GM12878 (cell line): ENCODE data around the gene PSMB10. TPM values are rescaled to one million over a fixed set of nuclear protein-coding genes. Genes with fewer than 3 reads are reported as not detected.
A peak's percentile ranks its signal among the peaks of the same experiment; 100 is the strongest.

Experiments
- ATAC-seq: fragments of 200-7000 bp; cut with Tn5 transposase; 3 replicates; pipeline ENCODE4 v1.9.1; 2020; ENCODE audit warnings: mild to moderate bottlenecking, moderate library complexity
- BruUV-seq: library from RNA; stranded (reverse); fragments of 400-500 nt; replicated peaks from 2 replicates; lab custom pipeline; 2021; lab: Mats Ljungman, UMichigan
- CTCF ChIA-PET: fragments of 300-600 bp; sonication (Branson Sonifier 250); formaldehyde crosslinking; extraction: SDS; loops from one replicate; lab custom pipeline; 2021; ENCODE audit warnings: inconsistent platforms; lab: Yijun Ruan, JAX
- POLR2A ChIA-PET: fragments of 350-600 bp; formaldehyde crosslinking; extraction: SDS; loops from one replicate; lab custom pipeline; 2021; ENCODE audit warnings: inconsistent platforms; lab: Charles Lee
- RAD21 ChIA-PET: fragments of 300-600 bp; sonication (Branson Sonifier 250); formaldehyde crosslinking; loops from one replicate; lab custom pipeline; 2023; ENCODE audit warnings: antibody characterized with exemption; ENCODE audit not compliant: unreplicated experiment; lab: Charles Lee
- SMC1A ChIA-PET: fragments of 300-600 bp; sonication (Branson Sonifier 250); formaldehyde crosslinking; loops from one replicate; lab custom pipeline; 2023; ENCODE audit not compliant: unreplicated experiment, uncharacterized antibody; lab: Charles Lee
- DNase-seq: peaks from one replicate; pipeline ENCODE4 v3.0.0-alpha.2; 2011; ENCODE audit warnings: low read depth, low spot score
- FAIRE-seq: peaks from 3 replicates; lab custom pipeline; 2011; peaks lifted over from hg19 to GRCh38; lab: Jason Lieb, UNC
- H2AFZ ChIP-seq: 2 replicates; pipeline ENCODE4 v1.6.0; 2011; ENCODE audit warnings: low read depth, low read length, control low read depth; ENCODE audit not compliant: control insufficient read depth
- H3K27ac ChIP-seq: 2 replicates; pipeline ENCODE4 v1.5.1; 2011; ENCODE audit warnings: control low read depth; ENCODE audit not compliant: control insufficient read depth, insufficient read depth
- H3K27me3 ChIP-seq, 2 experiments: replicated peaks in 1 of 2; 2 replicates each; pipeline versions ENCODE4 v1.6.0 to v1.6.1; 2011; ENCODE audit warnings: low read length in 1 of 2; ENCODE audit not compliant: control insufficient read depth in 2 of 2, insufficient read depth in 2 of 2
- H3K36me3 ChIP-seq, 2 experiments: 2 replicates each; pipeline ENCODE4 v1.5.1; 2011; ENCODE audit warnings: low read length in 1 of 2; ENCODE audit not compliant: control insufficient read depth in 2 of 2, insufficient read depth in 2 of 2
- H3K4me1 ChIP-seq: 2 replicates; pipeline ENCODE4 v1.6.1; 2011; ENCODE audit warnings: mild to moderate bottlenecking, low read length, moderate library complexity, mixed read lengths; ENCODE audit not compliant: control insufficient read depth, insufficient read depth
- H3K4me2 ChIP-seq: 2 replicates; pipeline ENCODE4 v1.6.0; 2011; ENCODE audit warnings: control low read depth; ENCODE audit not compliant: control insufficient read depth, insufficient read depth
- H3K4me3 ChIP-seq: fragments of 200-600 bp; sonication (generic); 2 replicates; pipeline ENCODE4 v1.5.1; 2016
- H3K79me2 ChIP-seq: 2 replicates; pipeline ENCODE4 v1.6.0; 2011; ENCODE audit warnings: low read length; ENCODE audit not compliant: control insufficient read depth, insufficient read depth
- H3K9ac ChIP-seq: 2 replicates; pipeline ENCODE4 v1.8.0; 2011; ENCODE audit warnings: low read length, control low read depth, mixed read lengths; ENCODE audit not compliant: control insufficient read depth, insufficient read depth
- H3K9me3 ChIP-seq: replicated peaks from 3 replicates; pipeline ENCODE4 v1.5.1; 2011; ENCODE audit warnings: mild to moderate bottlenecking, low read length; ENCODE audit not compliant: control insufficient read depth, insufficient read depth
- H4K20me1 ChIP-seq: 2 replicates; pipeline ENCODE4 v1.6.0; 2011; ENCODE audit not compliant: control insufficient read depth, insufficient read depth
- JUNB ChIP-seq: IDR thresholded peaks from 2 replicates; pipeline ENCODE4 v1.6.1; 2016; ENCODE audit warnings: antibody characterized with exemption, mild to moderate bottlenecking
- PML ChIP-seq: IDR thresholded peaks from 2 replicates; pipeline ENCODE4 v1.6.1; 2012; ENCODE audit warnings: low read length, inconsistent platforms
- POLR2A ChIP-seq: IDR thresholded peaks from 2 replicates; pipeline ENCODE4 v1.6.1; 2011; ENCODE audit warnings: low read depth, mild to moderate bottlenecking, low read length
- RUNX3 ChIP-seq: IDR thresholded peaks from 2 replicates; pipeline ENCODE4 v1.6.1; 2012; ENCODE audit warnings: low read length, inconsistent platforms
- USF2 ChIP-seq: IDR thresholded peaks from 2 replicates; pipeline ENCODE4 v1.6.1; 2011; ENCODE audit warnings: low read depth, low read length, improper control_type of control experiment, borderline replicate concordance
- ZZZ3 ChIP-seq: IDR thresholded peaks from 2 replicates; pipeline ENCODE4 v1.6.1; 2011; ENCODE audit warnings: low read depth; ENCODE audit not compliant: control insufficient read depth, insufficient read length
- WGBS: methylation state at CpG from one replicate; pipeline ENCODE4 v1.1.6; 2016; ENCODE audit warnings: low lambda C conversion rate; ENCODE audit not compliant: insufficient replicate concordance, insufficient coverage; ENCODE audit errors: missing lambda C conversion rate; 5-methylcytosine and 5-hydroxymethylcytosine counted together
- in situ Hi-C: fragments of 300-500 bp; cut with MboI; formaldehyde crosslinking; loops from 9 replicates; pipeline ENCODE4 v1.14.3; 2018; ENCODE audit warnings: mixed read lengths
- intact Hi-C: fragments of 100-400 bp; cut with micrococcal nuclease; formaldehyde crosslinking; loops from one replicate; pipeline ENCODE4 v1.14.2; 2022; ENCODE audit not compliant: unreplicated experiment
- polyA plus RNA-seq, 11 experiments: library from polyadenylated mRNA; depleted of rRNA in 4 of 11; unstranded in 6 of 11; stranded (reverse) in 5 of 11; fragments of >200 nt; fragmentation: Nextera tagmentation in 4 of 11; fragmentation: Illumina TruSeq in 1 of 11; extraction: Ambion mirVana in 4 of 11; extraction: Trizol in 1 of 11; gene quantifications; 1 replicate in 1 of 11; 2 replicates in 10 of 11; pipeline versions ENCODE4 v1.2.1 to v1.2.3, GENCODE V29; 2011 to 2016; ENCODE audit warnings: inconsistent platforms in 2 of 11, missing spikeins in 2 of 11, low read depth in 1 of 11
- total RNA-seq, 4 experiments: library from RNA; depleted of rRNA in 3 of 4; stranded (reverse); fragments of >200 nt in 3 of 4; fragmentation: Illumina TruSeq in 1 of 4; extraction: Trizol in 1 of 4; gene quantifications; 2 replicates each; pipeline versions ENCODE4 v1.2.1 to v1.2.3, GENCODE V29; 2013 to 2021
- TF ChIP-seq, protein P1 (sequence below): IDR thresholded peaks from 2 replicates; pipeline ENCODE4 v1.6.1; 2012; ENCODE audit warnings: improper control_type of control experiment, low read depth, low read length; ENCODE audit not compliant: insufficient replicate concordance
- TF ChIP-seq, protein P2 (sequence below): fragments of 450-650 bp; IDR thresholded peaks from 2 replicates; pipeline ENCODE4 v1.6.1; 2017; ENCODE audit warnings: mild to moderate bottlenecking, moderate library complexity

The PSMB10 gene
- total and polyA plus RNA-seq, 10 of the 15 experiments (the other 5 are each of a cell fraction or from before 2014, with no cell fraction given): 24.1 to 308 (median 151) TPM

DNA sequence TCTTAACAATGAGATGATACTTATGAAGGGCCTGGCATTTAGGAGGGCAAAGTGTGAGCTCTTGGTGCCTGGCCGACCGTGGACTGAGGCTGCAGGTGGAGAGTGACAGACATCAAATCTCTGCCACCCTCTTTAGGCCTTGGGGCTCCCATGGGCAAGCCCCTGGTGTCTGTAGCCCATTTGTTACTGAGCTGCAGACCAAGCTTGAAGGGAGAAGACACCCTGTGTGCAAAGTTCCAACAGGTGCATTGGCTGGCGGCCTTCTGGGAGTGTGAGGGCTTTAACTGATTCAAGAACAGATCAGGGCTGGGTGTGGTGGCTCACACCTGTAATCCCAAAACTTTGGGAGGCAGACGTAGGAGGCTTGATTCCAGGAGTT lies 4.2 kb downstream of the PSMB10 start (continued):
- TF ChIP-seq, protein P1, sequence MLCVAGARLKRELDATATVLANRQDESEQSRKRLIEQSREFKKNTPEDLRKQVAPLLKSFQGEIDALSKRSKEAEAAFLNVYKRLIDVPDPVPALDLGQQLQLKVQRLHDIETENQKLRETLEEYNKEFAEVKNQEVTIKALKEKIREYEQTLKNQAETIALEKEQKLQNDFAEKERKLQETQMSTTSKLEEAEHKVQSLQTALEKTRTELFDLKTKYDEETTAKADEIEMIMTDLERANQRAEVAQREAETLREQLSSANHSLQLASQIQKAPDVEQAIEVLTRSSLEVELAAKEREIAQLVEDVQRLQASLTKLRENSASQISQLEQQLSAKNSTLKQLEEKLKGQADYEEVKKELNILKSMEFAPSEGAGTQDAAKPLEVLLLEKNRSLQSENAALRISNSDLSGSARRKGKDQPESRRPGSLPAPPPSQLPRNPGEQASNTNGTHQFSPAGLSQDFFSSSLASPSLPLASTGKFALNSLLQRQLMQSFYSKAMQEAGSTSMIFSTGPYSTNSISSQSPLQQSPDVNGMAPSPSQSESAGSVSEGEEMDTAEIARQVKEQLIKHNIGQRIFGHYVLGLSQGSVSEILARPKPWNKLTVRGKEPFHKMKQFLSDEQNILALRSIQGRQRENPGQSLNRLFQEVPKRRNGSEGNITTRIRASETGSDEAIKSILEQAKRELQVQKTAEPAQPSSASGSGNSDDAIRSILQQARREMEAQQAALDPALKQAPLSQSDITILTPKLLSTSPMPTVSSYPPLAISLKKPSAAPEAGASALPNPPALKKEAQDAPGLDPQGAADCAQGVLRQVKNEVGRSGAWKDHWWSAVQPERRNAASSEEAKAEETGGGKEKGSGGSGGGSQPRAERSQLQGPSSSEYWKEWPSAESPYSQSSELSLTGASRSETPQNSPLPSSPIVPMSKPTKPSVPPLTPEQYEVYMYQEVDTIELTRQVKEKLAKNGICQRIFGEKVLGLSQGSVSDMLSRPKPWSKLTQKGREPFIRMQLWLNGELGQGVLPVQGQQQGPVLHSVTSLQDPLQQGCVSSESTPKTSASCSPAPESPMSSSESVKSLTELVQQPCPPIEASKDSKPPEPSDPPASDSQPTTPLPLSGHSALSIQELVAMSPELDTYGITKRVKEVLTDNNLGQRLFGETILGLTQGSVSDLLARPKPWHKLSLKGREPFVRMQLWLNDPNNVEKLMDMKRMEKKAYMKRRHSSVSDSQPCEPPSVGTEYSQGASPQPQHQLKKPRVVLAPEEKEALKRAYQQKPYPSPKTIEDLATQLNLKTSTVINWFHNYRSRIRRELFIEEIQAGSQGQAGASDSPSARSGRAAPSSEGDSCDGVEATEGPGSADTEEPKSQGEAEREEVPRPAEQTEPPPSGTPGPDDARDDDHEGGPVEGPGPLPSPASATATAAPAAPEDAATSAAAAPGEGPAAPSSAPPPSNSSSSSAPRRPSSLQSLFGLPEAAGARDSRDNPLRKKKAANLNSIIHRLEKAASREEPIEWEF: no peak
- no peak for TF ChIP-seq USF2
- TF ChIP-seq, all 136 proteins: peak for 0

DNA sequence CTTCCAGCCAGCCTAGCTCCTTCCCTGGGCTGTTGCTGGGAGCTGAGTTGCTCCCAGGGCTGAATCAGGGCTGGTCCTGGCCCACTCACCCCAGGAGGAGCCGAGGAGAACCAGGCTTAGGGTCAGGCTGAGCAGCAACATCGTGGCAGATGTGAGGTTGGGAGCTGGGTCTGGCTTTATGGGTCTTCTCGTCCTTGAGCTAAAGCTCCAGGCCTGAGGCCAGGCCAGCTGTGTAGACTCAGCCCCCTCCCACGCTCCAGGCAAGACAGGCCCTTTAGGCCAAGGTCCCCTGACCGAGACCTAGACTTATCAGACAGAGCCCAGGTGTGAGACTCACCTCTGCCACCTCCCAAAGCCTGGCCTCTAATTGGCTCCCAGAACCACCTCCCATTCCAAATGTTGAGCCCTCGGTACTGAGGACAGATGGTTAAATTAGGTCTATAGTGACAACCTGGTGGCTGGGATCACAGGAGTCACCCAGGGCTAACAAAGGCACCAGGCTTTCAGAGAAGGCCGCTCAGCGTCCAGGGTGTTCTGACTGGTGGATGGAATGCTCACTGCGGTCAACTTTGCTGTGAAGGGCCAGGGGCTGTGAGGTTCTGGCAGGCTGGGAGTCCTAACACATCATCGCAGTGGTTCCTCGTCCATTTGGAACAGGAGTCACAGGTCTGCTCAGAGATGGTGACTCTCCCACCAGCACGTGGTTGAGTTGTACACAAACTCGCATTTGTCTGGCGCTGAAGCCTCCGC lies 4.8 kb downstream of the PSMB10 start, which contains the start of gene CTRL:
TSS of gene CTRL (minus strand) at position 151 of the 750 bp plus-strand sequence. CDS start at position 141, 10 bp downstream.
- RAD21 ChIA-PET: interaction anchor here (1.3 kb wide), 1 partner anchor 115 kb away, joined by 6 read pairs; no protein-coding TSS in a partner anchor
- no peaks in the 10 kb centered on the region for H3K9me3 ChIP-seq
- BruUV-seq: no TSS peak
- in situ Hi-C loops: no loop called here
- ATAC-seq (no peak), FAIRE-seq (no peak)
- POLR2A ChIA-PET: no interaction called here
- H3K27me3 ChIP-seq: no peaks in the 10 kb centered on the region
- H3K79me2 ChIP-seq: peaks cover 22% of the 10 kb centered on the region
- H3K4me2 ChIP-seq: no peak within 1 kb of the TSS
- no peaks in the 10 kb centered on the region for H4K20me1 ChIP-seq
- CTCF ChIA-PET: interaction anchor here (0.9 to 3.7 kb wide), 3 partner anchors 48 to 259 kb away, joined by 3 to 18 read pairs (median 4); no protein-coding TSS in a partner anchor
- intact Hi-C loops: no loop called here
- H3K9ac ChIP-seq: no peak within 1 kb of the TSS
- WGBS: 91% methylated on average over 15 of the region's 15 CpGs
- H3K4me3 ChIP-seq: no peak within 1 kb of the TSS
- H2AFZ ChIP-seq: no peak within 1 kb of the TSS
- TF ChIP-seq ZZZ3 (no peak), PML (peak; percentile 54), JUNB (no peak), POLR2A (peak; percentile 72), RUNX3 (no peak)
- TF ChIP-seq, protein P2, sequence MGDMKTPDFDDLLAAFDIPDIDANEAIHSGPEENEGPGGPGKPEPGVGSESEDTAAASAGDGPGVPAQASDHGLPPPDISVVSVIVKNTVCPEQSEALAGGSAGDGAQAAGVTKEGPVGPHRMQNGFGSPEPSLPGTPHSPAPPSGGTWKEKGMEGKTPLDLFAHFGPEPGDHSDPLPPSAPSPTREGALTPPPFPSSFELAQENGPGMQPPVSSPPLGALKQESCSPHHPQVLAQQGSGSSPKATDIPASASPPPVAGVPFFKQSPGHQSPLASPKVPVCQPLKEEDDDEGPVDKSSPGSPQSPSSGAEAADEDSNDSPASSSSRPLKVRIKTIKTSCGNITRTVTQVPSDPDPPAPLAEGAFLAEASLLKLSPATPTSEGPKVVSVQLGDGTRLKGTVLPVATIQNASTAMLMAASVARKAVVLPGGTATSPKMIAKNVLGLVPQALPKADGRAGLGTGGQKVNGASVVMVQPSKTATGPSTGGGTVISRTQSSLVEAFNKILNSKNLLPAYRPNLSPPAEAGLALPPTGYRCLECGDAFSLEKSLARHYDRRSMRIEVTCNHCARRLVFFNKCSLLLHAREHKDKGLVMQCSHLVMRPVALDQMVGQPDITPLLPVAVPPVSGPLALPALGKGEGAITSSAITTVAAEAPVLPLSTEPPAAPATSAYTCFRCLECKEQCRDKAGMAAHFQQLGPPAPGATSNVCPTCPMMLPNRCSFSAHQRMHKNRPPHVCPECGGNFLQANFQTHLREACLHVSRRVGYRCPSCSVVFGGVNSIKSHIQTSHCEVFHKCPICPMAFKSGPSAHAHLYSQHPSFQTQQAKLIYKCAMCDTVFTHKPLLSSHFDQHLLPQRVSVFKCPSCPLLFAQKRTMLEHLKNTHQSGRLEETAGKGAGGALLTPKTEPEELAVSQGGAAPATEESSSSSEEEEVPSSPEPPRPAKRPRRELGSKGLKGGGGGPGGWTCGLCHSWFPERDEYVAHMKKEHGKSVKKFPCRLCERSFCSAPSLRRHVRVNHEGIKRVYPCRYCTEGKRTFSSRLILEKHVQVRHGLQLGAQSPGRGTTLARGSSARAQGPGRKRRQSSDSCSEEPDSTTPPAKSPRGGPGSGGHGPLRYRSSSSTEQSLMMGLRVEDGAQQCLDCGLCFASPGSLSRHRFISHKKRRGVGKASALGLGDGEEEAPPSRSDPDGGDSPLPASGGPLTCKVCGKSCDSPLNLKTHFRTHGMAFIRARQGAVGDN: no peak
- TF ChIP-seq, all 136 proteins: peak for 2
- Histone ChIP-seq H3K4me1 (peaks cover 5% of the 10 kb centered on the region), H3K36me3 (peaks cover 21 to 39% of the 10 kb centered on the region in 2 experiments), H3K27ac (no peak within 1 kb of the TSS)
- SMC1A ChIA-PET: interaction anchor here (2.5 kb wide), 1 partner anchor 115 kb away, joined by 5 read pairs; no protein-coding TSS in a partner anchor
- DNase-seq: no peak
